HG03066 (cell line): ENCODE data around the gene KRT9.
"Not testable (repeated sequence)": the region's sequence is repeated elsewhere in the genome, so short reads cannot be mapped to it uniquely, and the experiment has no call there.

Experiments
- ATAC-seq: cut with Tn5 transposase; IDR thresholded peaks from one replicate; pipeline ENCODE4 v1.9.1; 2021; ENCODE audit warnings: low read depth; ENCODE audit not compliant: unreplicated experiment

Gene KRT9

DNA sequence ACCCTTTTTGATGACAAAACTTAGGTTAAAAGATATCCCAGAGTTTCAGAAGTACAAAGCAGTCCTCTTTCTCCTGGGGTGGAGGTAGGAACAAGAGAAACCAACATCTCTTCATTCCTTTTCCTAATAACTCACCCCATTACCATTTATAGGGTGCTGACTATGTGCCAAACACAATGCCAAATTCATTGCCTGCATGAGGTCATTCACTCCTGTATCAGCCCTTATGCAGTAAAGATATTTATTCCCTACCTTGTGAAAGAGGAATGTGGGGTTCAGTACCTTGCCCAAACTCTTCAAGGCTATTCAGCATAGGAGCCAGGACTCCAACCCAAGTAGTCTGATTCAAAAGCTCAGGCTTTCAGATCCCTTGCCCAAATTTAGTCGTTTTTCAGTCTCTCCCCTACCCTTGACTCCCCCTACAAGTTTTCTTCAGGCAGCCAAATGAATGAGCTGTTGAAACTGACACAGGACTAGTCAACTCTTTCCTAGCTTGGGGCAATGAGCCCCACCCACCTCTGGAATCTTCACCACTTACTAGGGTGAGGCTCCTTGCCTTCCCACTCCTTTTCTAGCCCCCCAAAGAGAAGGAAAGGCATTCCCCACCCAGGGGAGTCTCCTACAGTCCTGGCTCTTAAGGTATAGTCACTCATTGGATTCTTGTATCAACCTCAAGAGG, 9.0 kb upstream of the KRT9 start:
- no peak for ATAC-seq

DNA sequence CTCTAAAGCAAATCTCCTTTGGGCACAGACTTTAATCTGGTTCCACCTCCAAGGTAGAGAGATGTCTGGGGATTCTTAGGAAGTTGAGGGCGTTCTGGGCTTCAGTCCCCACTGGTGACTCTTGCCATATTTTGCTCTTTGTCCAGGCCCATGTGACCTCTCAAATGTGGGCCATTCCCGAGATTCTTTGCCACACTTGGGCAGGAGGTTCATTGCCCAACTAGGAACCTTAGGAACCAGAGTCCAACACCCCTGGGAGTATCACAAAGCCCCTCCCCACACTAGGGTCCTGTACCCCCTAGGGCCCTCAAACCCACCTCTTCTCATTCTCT, 8.4 kb upstream of the KRT9 start:
- no peak for ATAC-seq

GRCh38 chr17:41579484-41580243, 7.8 kb upstream of the KRT9 start:
- no peak for ATAC-seq

DNA sequence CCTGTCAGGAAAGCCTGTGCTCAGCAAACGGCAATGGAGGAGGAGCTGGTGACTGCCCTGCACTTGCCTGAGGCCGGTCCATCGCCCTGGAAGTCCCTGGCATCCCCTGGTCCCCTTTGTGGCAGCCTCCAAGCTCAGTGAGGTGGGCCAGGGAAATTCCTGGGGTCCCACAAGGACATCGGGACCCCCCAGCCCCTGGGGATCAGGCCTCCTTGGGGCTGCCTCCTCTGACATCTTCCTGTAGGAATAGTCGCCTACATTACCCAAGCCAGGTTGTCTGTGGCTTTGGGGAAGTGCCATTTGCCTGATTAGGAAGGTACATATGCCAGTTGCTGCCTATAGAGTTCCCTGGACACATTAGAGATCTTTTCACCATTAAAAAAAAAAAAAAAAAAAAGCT, 7.1 kb upstream of the KRT9 start:
- ATAC-seq: no peak

DNA sequence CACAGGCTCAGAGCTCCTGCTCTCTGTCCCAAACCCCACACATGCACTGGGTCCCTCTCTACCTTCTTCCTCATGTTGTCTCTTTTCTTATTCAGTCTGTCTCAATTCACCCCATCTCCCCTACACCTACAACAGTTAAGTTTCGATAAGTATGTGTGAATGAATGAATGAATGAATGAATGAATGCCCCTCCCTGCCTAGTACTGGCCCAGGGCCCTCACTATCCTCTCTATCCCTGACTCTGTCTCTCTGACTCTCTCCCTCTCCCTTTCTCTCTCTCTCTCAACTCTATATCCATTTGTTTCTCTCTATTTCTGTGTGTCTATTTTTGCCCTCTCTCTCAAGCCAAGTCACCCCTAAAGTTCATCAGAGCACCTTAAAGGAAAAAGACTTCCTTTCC, 6.7 kb upstream of the KRT9 start:
- ATAC-seq: no peak

DNA sequence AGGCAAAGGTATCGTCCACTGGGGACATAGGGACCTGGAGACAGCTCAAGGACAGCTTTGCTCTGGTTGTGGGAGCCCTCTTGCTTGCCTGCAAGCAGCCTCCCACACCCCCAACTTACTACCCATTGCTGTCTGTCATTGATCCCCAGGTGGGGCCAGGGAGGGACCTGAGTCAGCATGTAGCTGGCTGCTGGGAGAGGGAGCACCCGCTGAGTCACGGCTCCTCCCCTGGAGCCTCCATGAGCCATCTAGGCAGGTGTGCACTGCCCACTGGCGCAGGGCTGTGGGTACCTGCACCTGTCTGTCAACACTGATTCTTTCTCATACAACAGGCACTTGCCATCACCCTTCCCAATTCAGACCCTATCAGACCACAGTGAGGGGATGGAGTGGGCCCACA, 4.9 kb upstream of the KRT9 start:
- not testable (repeated sequence) for ATAC-seq

GRCh38 chr17:41575336-41575735, 3.5 kb upstream of the KRT9 start:
- ATAC-seq: no peak

DNA sequence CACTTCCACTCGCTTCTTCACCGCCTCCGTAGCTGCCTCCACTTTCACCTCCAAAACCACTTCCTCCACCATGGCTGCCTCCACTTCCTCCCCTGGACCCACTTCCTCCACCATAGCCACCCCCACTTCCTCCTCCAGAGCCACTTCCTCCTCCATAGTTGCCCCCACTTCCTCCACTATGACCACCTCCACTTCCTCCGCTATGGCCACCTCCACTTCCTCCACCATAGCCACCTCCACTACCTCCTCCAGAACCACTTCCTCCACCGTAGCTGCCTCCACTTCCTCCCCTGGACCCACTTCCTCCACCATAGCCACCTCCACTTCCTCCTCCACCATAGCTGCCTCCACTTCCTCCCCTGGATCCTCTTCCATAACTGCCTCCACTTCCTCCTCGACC, 4.5 kb downstream of the KRT9 start:
- ATAC-seq: no peak

DNA sequence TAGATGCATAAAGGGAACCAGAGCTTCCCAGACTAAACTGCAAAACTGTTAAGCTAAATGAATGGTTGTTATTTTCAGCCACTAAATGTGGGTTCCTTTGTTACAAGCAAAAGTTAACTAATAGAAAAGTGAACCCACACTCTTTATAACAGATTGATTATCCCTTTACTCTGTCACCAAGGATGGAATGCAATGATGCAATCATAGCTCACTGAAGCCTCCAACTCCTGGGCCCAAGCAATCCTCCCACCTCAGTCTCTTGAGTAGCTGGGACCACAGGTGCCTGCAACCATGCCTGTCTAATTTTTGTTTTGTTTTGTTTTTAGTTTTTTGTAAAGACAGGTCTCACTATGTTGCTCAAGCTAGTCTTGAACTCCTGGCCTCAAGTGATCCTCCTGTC, 6.5 kb downstream of the KRT9 start:
- no peak for ATAC-seq

- ATAC-seq: no peak
Observed at GRCh38 chr17:41563607-41564170, 8.2 kb downstream of the KRT9 start.

- no peak for ATAC-seq
Observed at GRCh38 chr17:41561554-41561953, 10.3 kb downstream of the KRT9 start.

- no peak for ATAC-seq
Observed at GRCh38 chr17:41559548-41559947, 12.3 kb downstream of the KRT9 start.

GRCh38 chr17:41556931-41557330, 14.9 kb downstream of the KRT9 start:
- ATAC-seq: no peak

- ATAC-seq: no peak
Observed at GRCh38 chr17:41556306-41556705, 15.6 kb downstream of the KRT9 start.

GRCh38 chr17:41555105-41555887, 16.6 kb downstream of the KRT9 start:
- ATAC-seq: no peak

GRCh38 chr17:41553987-41554680, 17.7 kb downstream of the KRT9 start:
- no peak for ATAC-seq

- ATAC-seq: no peak
Observed at GRCh38 chr17:41553176-41553575, 18.7 kb downstream of the KRT9 start.

DNA sequence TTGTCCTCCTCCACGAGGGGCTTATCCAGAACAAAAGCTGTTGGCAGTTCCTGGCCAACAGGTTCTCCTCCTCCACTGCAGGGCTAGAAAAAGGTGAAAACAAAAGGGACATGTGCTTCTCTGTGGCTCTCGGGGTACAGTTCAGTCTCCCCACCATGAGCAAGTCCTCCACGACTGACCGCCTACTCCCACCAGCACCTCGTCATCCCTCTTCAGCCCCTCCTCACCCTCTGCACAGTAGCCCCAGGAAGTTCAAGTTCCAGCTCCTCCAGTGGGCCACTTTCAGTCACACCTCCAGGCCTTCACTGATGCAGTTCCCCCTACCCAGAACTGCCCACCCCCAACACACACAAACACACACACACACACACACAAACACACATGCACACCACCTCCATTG, 19.4 kb downstream of the KRT9 start:
- no peak for ATAC-seq

- ATAC-seq: no peak
Observed at GRCh38 chr17:41551365-41551764, 20.5 kb downstream of the KRT9 start.

DNA sequence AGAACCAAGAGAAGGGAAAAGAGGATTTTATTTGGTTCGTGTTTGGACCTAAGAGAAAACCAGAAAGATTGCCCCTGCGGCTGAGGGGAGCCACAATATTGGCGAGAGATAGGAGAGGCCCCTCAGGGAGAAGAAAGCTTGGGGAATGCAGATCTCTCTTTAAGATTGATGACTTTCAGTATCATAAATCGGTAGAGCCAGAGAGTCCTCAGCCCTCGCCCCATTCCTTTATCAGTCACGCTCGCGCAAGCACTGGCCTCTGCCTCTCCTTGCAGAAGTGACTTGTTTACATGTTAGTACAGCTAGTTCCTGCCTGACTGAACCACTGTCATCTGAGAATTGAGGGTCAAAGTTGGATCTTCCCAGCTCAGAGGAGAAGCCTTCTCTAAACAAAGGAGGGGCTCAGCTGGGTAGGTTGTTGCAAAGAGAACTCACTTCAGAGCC, 22.2 kb downstream of the KRT9 start:
- ATAC-seq: no peak
